Stimulated activated CD8-positive, alpha-beta memory T cell treated with anti-CD3 and anti-CD28 coated beads, Interleukin-12 subunit alpha, Interleukin-12 subunit beta, amount 100 ng/mL, for 24 hours (primary cell): ENCODE data around the gene CDH22.

Source experiments
- DNase-seq: peaks from one replicate; pipeline ENCODE4 v3.0.0-alpha.2; 2020; ENCODE audit errors: extremely low read depth

The CDH22 gene

DNA sequence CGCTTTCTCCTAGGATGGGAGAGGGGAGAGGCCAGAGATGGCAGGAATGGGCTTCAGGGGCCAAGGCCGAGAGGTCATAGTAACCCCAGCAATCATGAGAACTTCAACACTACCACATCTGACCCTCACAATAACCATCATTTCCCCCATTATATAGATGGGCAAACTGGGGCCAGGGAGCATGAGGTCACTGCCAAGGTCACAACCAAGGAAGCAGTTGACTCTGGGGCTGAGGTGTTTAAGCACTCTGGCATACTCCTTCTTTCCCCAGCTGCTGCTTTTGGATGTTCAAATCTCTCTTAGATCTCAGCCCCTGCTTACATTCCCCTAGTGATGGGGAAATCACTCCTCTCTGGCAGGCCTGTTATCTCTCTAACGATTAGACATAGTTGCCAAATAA is 39.6 kb downstream of the CDH22 start:
- no peak for DNase-seq

- DNase-seq, result no peak
These were observed 40.1 kb downstream of the CDH22 start for GRCh38 chr20:46268131-46268614.

DNA sequence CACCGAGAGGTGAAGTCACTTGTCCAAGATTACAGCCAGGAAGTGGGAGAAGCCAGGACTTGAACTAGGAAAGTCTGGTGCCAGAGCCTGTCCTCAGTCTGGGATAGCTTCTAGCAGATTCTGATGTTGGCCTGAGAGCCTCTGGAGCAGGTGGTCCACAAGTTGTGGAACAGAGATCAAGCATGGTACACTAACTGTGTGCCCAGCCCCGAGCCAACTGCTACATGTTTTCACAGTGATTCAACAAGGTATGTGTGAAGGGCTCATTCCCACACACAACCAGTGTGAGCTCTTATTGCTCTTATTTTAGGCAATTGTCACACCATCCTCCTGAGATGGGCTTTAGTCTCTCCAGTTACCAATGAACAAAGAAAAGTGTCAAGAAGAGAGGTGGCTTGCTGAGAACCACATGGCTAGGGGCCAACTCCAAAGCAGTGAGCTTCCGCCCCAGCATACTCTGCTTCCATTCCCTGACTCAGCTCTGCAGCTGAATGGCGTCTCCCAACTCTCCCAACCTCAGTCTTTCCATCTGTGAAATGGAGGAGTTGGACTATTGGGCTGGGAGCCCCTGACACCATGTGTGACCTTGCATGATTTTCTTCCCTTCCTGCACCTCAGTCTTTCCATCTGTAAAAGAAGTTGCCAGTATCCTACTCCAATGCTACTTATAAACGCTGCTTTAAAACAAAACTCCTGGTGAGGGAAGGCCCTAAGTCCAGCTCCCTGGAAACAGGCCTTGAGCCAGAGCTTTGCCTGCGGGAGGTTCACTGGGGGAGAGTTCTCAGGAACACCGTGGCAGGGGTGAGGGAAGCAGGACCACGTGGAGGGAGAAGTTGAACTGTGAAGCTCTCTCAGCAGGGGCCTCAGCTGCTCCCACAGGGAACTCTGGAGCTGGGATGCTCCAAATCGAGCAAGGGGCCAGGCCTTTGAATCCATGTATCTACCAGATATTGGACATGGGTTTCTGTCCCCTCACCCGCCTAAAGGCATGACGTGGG is 40.9 kb downstream of the CDH22 start:
- no peak for DNase-seq

DNA sequence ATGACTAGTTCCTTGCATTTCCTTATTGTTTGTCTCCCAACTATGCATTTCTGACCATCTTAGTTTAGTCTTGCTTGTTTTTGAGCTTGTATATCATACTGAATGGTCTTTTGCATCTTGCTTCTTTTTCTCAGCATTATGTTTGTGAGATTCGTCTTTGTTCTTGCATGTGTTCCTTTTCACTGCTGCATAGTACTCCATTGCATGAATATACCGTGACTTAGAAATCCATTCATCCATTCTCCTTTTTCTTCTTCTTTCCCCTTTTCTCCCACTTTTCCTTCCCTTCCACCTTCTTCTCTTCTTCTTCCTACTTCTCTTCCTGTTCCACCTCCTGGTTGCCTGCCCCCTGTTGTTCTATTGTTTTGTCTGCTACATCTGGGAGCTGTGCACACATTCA is 42.8 kb downstream of the CDH22 start:
- no peak for DNase-seq

- no peak for DNase-seq
These were observed 43.7 kb downstream of the CDH22 start for GRCh38 chr20:46264391-46265266.

- no peak for DNase-seq
These were observed 46.6 kb downstream of the CDH22 start for GRCh38 chr20:46261456-46262253.

- no peak for DNase-seq
These were observed 47.3 kb downstream of the CDH22 start for GRCh38 chr20:46260936-46261454.

GRCh38 chr20:46260480-46260879 is 47.8 kb downstream of the CDH22 start:
- no peak for DNase-seq

DNA sequence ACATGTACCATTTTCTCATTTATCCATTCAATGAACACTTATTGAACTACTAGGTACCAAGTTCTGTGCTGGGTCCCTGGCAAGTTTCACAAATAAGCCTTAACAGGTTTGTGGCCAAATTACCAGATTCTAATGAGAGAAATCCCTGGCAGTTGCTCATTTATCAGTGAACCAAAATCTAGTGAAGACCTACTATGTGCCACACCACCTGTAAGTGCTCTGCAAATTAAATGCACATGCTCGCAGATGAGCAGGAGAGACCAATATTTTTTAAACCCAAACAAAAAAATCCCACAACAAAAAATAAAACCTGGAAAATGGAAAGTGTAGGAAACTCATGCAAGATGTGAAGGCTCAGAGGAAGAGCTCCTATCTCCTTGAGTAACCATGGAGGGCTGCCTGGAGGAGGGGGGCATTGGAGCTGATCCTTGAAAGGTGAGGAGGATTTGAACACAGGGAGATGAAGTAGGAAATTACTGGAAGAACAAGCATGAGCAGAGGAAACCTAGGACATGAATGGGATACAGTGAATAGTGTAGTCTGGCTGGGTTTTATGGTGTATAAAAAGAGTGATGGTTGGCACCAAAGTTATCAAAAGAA is 48.9 kb downstream of the CDH22 start:
- DNase-seq, result no peak

DNA sequence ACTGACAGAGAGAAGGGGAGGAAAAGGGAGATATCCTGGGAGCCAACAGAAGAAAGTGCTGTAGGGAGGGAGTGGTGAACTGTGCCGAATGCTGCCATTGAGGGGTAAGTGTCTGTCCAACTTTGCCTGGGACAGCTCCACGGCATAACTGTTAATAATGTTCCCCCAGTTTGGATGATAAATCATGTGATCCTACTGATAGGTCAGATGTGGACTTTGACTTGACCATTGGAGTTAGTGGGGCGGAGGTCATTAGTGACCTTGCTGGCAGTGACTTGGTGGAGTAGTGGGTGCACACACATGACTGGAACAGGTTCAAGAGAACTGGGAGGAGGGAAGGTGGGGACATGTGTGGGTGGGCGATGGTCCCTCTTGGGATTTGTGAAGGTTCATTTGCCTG is 50.4 kb downstream of the CDH22 start:
- DNase-seq, result no peak

DNA sequence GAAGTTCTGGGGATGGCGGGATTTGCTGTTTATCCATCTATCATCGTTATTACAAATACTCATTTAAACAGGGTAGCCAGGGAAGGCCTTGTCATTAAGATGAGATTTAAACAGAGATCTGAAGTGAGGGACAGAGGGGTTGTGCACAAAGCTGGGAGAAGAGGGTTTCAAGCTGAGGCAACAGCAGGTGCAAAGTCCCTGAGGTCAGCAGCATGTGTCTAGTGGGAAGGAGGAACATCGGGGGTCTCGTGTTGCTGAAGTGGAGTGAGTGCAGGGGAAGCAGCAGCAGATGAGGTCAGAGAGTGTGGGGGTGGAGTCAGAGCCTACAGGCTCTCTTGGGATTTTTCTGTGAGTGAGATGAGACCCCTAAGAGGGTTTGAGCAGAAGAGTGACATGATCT is 52.0 kb downstream of the CDH22 start:
- no peak for DNase-seq

DNA sequence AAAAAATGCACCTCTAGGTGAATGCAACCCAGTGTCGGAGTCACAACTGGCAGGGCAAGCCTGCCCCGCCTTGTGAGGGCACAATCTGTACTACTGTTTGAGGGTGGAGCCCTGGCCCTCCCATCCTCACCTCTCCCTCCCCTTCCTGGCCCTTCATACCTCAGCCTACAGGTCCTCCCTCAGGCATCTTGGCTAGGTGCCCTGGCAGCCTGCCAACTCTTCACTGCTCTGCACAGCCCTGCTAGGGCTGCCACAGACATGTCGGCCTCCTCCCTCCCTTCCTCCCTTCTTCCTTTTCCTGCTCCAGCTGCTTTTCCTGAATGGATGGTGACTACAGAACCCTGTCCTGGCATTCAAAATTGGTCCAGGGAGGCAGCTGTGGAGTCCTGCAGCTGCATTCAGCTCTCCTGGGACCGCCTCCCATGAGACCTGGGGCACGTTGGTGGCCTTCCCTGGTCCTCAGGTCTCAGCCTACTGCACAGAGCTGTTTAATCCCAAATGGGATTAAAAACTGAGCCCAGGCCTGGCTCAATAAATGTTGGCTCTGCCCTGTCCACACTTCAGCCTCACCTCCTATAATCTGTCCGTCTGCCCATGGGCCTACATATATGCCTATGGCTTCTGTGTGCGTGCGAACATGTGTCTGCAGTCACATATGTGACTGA is 52.7 kb downstream of the CDH22 start:
- DNase-seq, result no peak

GRCh38 chr20:46253391-46253790 is 54.9 kb downstream of the CDH22 start:
- DNase-seq, result no peak

- DNase-seq, result no peak
These were observed 55.8 kb downstream of the CDH22 start for GRCh38 chr20:46252352-46253091.

DNA sequence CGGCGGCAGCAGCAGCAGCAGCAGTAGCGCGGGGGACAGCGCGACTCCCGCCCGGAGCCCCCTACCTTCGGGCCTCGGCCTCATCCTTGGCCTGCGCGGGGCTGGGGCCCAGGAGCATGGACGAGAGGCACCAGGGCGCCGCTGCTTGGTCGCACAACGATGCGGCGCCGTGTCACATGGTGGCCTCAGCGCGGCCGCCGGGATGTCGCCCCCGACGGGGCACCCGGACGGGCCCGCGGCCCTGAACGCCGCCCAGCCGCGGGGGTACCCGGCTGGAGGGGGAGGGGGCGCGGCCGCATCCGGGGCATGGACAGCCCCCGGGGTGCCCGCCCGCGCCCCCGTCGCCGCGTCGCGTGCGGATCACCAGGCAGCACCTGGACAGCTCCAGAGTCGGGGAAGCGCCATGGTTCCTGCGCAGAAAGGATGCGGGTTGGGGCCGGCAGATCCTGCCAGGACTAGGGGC is 57.1 kb downstream of the CDH22 start:
- DNase-seq, result no peak

DNA sequence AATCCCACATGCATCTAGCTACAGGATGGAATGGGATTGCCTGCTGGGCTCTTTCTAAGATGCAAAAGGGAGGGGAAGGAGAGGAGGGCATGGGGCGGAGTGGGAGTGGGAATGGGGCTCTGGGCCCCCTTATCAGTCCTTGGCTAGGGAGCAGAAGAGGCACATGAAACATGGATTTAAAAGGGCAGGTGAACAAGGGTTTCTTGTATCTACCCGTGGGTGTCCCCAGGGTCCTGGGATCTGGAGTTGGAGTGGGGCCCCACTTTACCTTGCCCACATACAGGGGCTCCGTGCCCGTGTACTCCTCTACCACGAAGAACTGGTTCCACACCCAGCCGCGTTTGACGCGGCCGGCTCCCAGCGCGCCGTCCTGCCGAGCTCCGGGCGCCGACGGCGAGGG is 57.5 kb downstream of the CDH22 start:
- DNase-seq, result no peak

- DNase-seq, result no peak
These were observed 58.6 kb downstream of the CDH22 start for GRCh38 chr20:46249671-46250070.

GRCh38 chr20:46246559-46246958 is 61.7 kb downstream of the CDH22 start:
- DNase-seq, result no peak
